DND-41 (cell line): ENCODE measurements around the gene DBX1.

Source experiments
- ATAC-seq: fragments of 200-7000 bp; cut with Tn5 transposase; 3 replicates; pipeline ENCODE4 v1.9.1; 2021; ENCODE audit warnings: low read depth; ENCODE audit not compliant: insufficient read depth
- DNase-seq: peaks from one replicate; pipeline ENCODE4 v3.0.0-alpha.2; 2020
- H2AFZ ChIP-seq: 2 replicates; pipeline ENCODE4 v1.6.0; 2012; ENCODE audit warnings: low read depth, low read length
- H3K27ac ChIP-seq: 2 replicates; pipeline ENCODE4 v1.5.1; 2012; ENCODE audit warnings: low read length, inconsistent platforms
- H3K27me3 ChIP-seq: fragments of 200-600 bp; sonication (generic); 2 replicates; pipeline ENCODE4 v1.6.0; 2012; ENCODE audit warnings: low read length, mild to moderate bottlenecking, inconsistent platforms; ENCODE audit not compliant: insufficient read depth, poor library complexity
- H3K36me3 ChIP-seq: 2 replicates; pipeline ENCODE4 v1.5.1; 2012; ENCODE audit warnings: low read length, inconsistent platforms; ENCODE audit not compliant: insufficient read depth
- H3K4me1 ChIP-seq: 2 replicates; pipeline ENCODE4 v1.5.1; 2012; ENCODE audit warnings: mild to moderate bottlenecking, low read length; ENCODE audit not compliant: insufficient read depth
- H3K4me2 ChIP-seq: 2 replicates; pipeline ENCODE4 v1.6.0; 2012; ENCODE audit warnings: mild to moderate bottlenecking, moderate library complexity, low read length, inconsistent platforms; ENCODE audit not compliant: insufficient read depth
- H3K4me3 ChIP-seq, 2 experiments: fragments of 200-600 bp in 1 of 2; shearing (Covaris generic) in 1 of 2; 2 replicates each; pipeline ENCODE4 v1.5.1; 2012 to 2016; ENCODE audit warnings: inconsistent platforms in 2 of 2, low read length in 2 of 2, mild to moderate bottlenecking in 2 of 2, low read depth in 1 of 2, moderate library complexity in 1 of 2
- H3K79me2 ChIP-seq: 2 replicates; pipeline ENCODE4 v1.6.0; 2012; ENCODE audit warnings: low read length, inconsistent platforms; ENCODE audit not compliant: insufficient read depth
- H3K9ac ChIP-seq: 2 replicates; pipeline ENCODE4 v1.6.0; 2012; ENCODE audit warnings: low read depth, mild to moderate bottlenecking, inconsistent platforms, low read length, moderate library complexity
- H3K9me3 ChIP-seq: 2 replicates; pipeline ENCODE4 v1.5.1; 2012; ENCODE audit warnings: low read length, moderate library complexity, mild to moderate bottlenecking, inconsistent platforms; ENCODE audit not compliant: insufficient read depth, severe bottlenecking
- H4K20me1 ChIP-seq: 2 replicates; pipeline ENCODE4 v1.6.0; 2012; ENCODE audit warnings: low read length; ENCODE audit not compliant: insufficient read depth
- EZH2 ChIP-seq: IDR thresholded peaks from 3 replicates; pipeline ENCODE4 v1.6.1; 2012; ENCODE audit warnings: borderline replicate concordance, low read depth, mild to moderate bottlenecking, moderate library complexity, low read length, inconsistent platforms; ENCODE audit not compliant: severe bottlenecking
- TF ChIP-seq, protein P1 (sequence below): IDR thresholded peaks from 2 replicates; pipeline ENCODE4 v1.5.1; 2012; ENCODE audit warnings: borderline replicate concordance, low read length, moderate library complexity, mild to moderate bottlenecking; ENCODE audit not compliant: poor library complexity, severe bottlenecking; ENCODE audit errors: extremely low read depth

DBX1 gene

DNA sequence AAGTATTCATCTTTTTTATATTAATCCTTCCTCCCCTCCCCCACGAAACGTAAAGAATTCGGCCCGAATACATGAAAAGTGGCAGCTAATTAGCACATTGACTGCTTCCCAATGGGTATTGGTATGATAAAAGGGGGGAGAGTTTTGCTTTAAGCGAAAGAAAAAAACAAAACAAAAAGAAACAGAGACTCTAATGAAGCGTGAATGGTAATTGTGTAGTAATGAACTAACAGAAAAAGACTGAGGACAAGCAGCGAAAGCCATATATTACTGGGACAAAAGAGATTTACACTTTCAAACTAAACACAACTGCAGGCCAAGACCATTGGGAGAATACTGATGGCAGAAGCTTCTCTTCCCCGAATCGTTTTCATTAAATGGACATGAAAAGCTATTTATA is 2.5 kb downstream of the DBX1 start:
- ATAC-seq (no peak), DNase-seq (no peak)
- no peaks in the 10 kb centered on the region for H4K20me1 ChIP-seq
- H3K9me3 ChIP-seq, result no peaks in the 10 kb centered on the region
- H2AFZ ChIP-seq, result no peak overlapping the region
- H3K79me2 ChIP-seq, result no peaks in the 10 kb centered on the region
- no peak overlapping the region for H3K9ac ChIP-seq
- no peak overlapping the region for H3K4me2 ChIP-seq
- no peaks in the 10 kb centered on the region for H3K4me1 ChIP-seq
- H3K4me3 ChIP-seq, result no peak overlapping the region
- no peaks in the 10 kb centered on the region for H3K27me3 ChIP-seq
- H3K27ac ChIP-seq, result no peak overlapping the region
- H3K36me3 ChIP-seq, result no peaks in the 10 kb centered on the region
- TF ChIP-seq EZH2, result no peak
- TF ChIP-seq, protein P1, sequence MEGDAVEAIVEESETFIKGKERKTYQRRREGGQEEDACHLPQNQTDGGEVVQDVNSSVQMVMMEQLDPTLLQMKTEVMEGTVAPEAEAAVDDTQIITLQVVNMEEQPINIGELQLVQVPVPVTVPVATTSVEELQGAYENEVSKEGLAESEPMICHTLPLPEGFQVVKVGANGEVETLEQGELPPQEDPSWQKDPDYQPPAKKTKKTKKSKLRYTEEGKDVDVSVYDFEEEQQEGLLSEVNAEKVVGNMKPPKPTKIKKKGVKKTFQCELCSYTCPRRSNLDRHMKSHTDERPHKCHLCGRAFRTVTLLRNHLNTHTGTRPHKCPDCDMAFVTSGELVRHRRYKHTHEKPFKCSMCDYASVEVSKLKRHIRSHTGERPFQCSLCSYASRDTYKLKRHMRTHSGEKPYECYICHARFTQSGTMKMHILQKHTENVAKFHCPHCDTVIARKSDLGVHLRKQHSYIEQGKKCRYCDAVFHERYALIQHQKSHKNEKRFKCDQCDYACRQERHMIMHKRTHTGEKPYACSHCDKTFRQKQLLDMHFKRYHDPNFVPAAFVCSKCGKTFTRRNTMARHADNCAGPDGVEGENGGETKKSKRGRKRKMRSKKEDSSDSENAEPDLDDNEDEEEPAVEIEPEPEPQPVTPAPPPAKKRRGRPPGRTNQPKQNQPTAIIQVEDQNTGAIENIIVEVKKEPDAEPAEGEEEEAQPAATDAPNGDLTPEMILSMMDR, result no peak

DNA sequence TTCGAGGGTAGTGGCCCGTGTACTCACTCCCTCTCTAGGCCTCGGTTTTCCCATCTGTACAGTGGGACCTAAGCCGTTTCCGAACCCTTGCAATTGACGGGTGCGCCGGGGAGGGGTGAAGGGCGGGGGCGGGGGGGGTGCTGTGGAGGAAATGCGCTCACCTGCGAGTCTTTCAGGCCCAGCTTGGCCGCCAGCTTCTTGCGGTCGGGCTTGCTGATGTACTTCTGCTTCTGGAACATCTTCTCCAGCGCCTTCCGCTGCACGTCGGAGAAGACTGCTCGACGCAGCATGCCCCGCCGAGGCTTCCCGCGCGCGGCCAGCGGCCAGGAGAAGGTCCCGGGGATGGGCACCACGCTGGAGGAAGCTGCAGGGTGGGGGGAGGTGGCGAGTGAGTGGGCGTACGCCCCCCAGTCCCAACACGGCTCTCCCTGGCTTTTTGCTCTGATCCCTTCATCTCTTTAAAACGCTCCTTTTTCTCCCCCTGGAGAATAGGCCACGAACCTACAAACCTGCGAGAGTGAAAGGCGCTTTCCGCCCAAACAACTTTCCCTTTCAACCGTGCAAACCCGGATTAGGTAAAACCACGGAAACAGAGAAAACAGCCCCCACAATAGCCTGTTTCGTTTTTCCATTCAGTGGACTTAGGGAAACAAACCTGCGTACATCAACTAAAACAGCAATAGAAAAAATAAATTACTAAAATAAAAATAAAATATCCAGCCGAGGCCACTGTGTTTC is 3.2 kb downstream of the DBX1 start:
- no peak for TF ChIP-seq EZH2
- TF ChIP-seq, protein P1, result no peak
- Histone ChIP-seq H3K4me3 (no peak overlapping the region), H3K79me2 (no peaks in the 10 kb centered on the region), H3K27me3 (no peaks in the 10 kb centered on the region), H3K4me2 (no peak overlapping the region), H3K4me1 (no peaks in the 10 kb centered on the region), H4K20me1 (no peaks in the 10 kb centered on the region), H3K9ac (no peak overlapping the region), H3K36me3 (no peaks in the 10 kb centered on the region), H3K27ac (no peak overlapping the region), H3K9me3 (no peaks in the 10 kb centered on the region), H2AFZ (no peak overlapping the region)
- DNase-seq (no peak), ATAC-seq (no peak)

DNA sequence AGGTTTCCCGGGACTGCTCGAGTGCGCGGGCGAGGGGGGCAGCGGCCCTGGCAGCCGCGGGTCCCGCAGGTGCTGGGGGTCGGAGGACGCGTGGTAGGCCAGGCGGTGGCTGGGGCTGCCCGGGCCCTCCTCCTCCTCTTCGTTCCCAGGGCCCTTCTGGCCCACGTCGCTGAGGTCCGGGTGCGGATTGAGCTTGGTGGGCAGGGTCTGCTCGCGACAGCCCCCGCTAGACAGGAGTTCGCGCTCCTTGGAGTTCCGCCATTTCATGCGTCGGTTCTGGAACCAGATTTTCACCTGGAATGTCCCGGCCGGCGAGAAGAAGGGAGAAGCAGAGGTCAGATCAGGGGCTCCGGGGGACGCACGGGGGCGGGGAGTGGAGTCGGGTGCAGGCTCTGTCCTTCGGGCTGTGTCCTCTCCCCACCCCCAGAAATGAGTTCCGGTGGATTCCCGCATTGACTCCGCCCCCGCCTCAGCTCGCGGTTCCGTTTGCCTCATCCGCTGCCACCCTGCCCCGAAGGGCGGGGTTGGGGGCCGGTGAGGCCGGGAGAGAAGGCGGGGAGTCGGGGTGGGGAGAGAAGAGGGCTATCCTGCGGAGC is 3.9 kb downstream of the DBX1 start:
- Histone ChIP-seq H2AFZ (no peak overlapping the region), H3K9me3 (no peaks in the 10 kb centered on the region), H3K36me3 (no peaks in the 10 kb centered on the region), H3K4me2 (no peak overlapping the region), H3K27me3 (peaks cover 3% of the 10 kb centered on the region), H4K20me1 (no peaks in the 10 kb centered on the region), H3K9ac (no peak overlapping the region), H3K4me1 (no peaks in the 10 kb centered on the region), H3K4me3 (no peak overlapping the region), H3K79me2 (no peaks in the 10 kb centered on the region), H3K27ac (no peak overlapping the region)
- DNase-seq (no peak), ATAC-seq (no peak)
- TF ChIP-seq EZH2, result no peak
- TF ChIP-seq, protein P1, result no peak
